Body of pancreas (tissue), 4 donors: Measurements from ENCODE around the gene CTF1.

ENCODE experiments used
- CTCF ChIP-seq, 7 experiments: fragments of 450-650 bp in 4 of 7; fragments of 200-600 bp in 3 of 7; sonication (generic) in 3 of 7; IDR thresholded peaks; one replicate each; pipeline ENCODE4 v1.5.1; 2016 to 2019; ENCODE audit warnings: antibody characterized with exemption in 7 of 7
- POLR2A ChIP-seq, 3 donors: fragments of 450-650 bp; IDR thresholded peaks; one replicate each; pipeline ENCODE4 v1.6.1; 2016; ENCODE audit warnings: antibody characterized with exemption in 3 of 3, mild to moderate bottlenecking in 2 of 3

GRCh38 chr16:30924076-30924912 lies 27.9 kb downstream of the CTF1 start:
- no peak for TF ChIP-seq CTCF (IDR thresholded peaks at IDR 0.05)
- no peak for TF ChIP-seq POLR2A (IDR thresholded peaks at IDR 0.05)
